ENCODE results near the gene MTCL3.

- no peak for TF ChIP-seq TAF1 (IDR thresholded peaks at IDR 0.05; ENCODE audit: low read depth)
- no peak for TF ChIP-seq CTCF (IDR thresholded peaks at IDR 0.05; ENCODE audit: poor library complexity, severe bottlenecking)
- TF ChIP-seq EZH2 (IDR thresholded peaks at IDR 0.05; ENCODE audit: borderline replicate concordance, insufficient read depth, low read length, poor library complexity, severe bottlenecking) = no peak
- TF ChIP-seq POLR2AphosphoS5 (IDR thresholded peaks at IDR 0.05) = no peak
Measured at GRCh38 chr6:127517693-127518092, 1.4 kb downstream of the MTCL3 start.
